Measurements from ENCODE around the gene SELENOS. TPM values are rescaled to one million over a fixed set of nuclear protein-coding genes. Genes with fewer than 3 reads are reported as not detected.

Gene SELENOS
- total RNA-seq, 4 donors from 2014 or later = 50.4 to 77.3 (median 65.6) TPM

GRCh38 chr15:101309436-101310160, 32.3 kb upstream of the SELENOS start:
- TF ChIP-seq CTCF (IDR thresholded peaks at IDR 0.05) (no peak), POLR2A (IDR thresholded peaks at IDR 0.05) (no peak)
- no peaks in the 10 kb centered on the region for H3K9me3 ChIP-seq
- no peaks in the 10 kb centered on the region for H3K27me3 ChIP-seq
- WGBS, 2 donors = 59 to 77% methylated on average over 7 to 26 of the region's 26 CpGs
- H3K4me1 ChIP-seq = no peaks in the 10 kb centered on the region
- no peak for DNase-seq
- H3K36me3 ChIP-seq = no peaks in the 10 kb centered on the region
- H3K27ac ChIP-seq = no peak overlapping the region
- intact Hi-C loops (cut with DNase I) = no loop called here
- H3K4me3 ChIP-seq (replicated peaks in 1 of 3) = no peak overlapping the region

GRCh38 chr15:101308604-101309435, 31.5 kb upstream of the SELENOS start:
- no peaks in the 10 kb centered on the region for H3K36me3 ChIP-seq
- H3K4me3 ChIP-seq (replicated peaks in 1 of 3) = no peak overlapping the region
- 73 to 81% methylated on average over 7 to 16 of the region's 20 CpGs for WGBS, 2 donors
- no peaks in the 10 kb centered on the region for H3K27me3 ChIP-seq
- TF ChIP-seq CTCF (IDR thresholded peaks at IDR 0.05) = no peak
- no peak for TF ChIP-seq POLR2A (IDR thresholded peaks at IDR 0.05)
- DNase-seq = no peak
- no peaks in the 10 kb centered on the region for H3K4me1 ChIP-seq
- no peaks in the 10 kb centered on the region for H3K9me3 ChIP-seq
- intact Hi-C loops (cut with DNase I) = no loop called here
- H3K27ac ChIP-seq = no peak overlapping the region

- DNase-seq = no peak
- Histone ChIP-seq H3K4me3 (replicated peaks in 1 of 3) (no peak overlapping the region), H3K36me3 (no peaks in the 10 kb centered on the region), H3K27ac (no peak overlapping the region), H3K9me3 (no peaks in the 10 kb centered on the region), H3K27me3 (no peaks in the 10 kb centered on the region), H3K4me1 (no peaks in the 10 kb centered on the region)
- intact Hi-C loops (cut with DNase I) = no loop called here
- TF ChIP-seq POLR2A (IDR thresholded peaks at IDR 0.05) (no peak), CTCF (IDR thresholded peaks at IDR 0.05) (no peak)
- WGBS, 2 donors = 73 to 90% methylated on average over 7 to 11 of the region's 16 CpGs
Observed at GRCh38 chr15:101307897-101308603, 30.8 kb upstream of the SELENOS start.

GRCh38 chr15:101307048-101307896, 30.0 kb upstream of the SELENOS start:
- TF ChIP-seq CTCF (IDR thresholded peaks at IDR 0.05) (no peak), POLR2A (IDR thresholded peaks at IDR 0.05) (no peak)
- no peaks in the 10 kb centered on the region for H3K4me1 ChIP-seq
- 74 to 76% methylated on average over 19 to 22 of the region's 24 CpGs for WGBS, 2 donors
- no peaks in the 10 kb centered on the region for H3K27me3 ChIP-seq
- no peak overlapping the region for H3K4me3 ChIP-seq (replicated peaks in 1 of 3)
- no peaks in the 10 kb centered on the region for H3K9me3 ChIP-seq
- no peak for DNase-seq
- no peaks in the 10 kb centered on the region for H3K36me3 ChIP-seq
- intact Hi-C loops (cut with DNase I) = no loop called here
- H3K27ac ChIP-seq = no peak overlapping the region

All from thyroid gland (tissue), 4 donors.